ENCODE measurements around the gene ZNF609. TPM values are rescaled to one million over a fixed set of nuclear protein-coding genes. Genes with fewer than 3 reads are reported as not detected.

ZNF609 gene
- total RNA-seq, 2 donors from 2014 or later = 52.3 to 54.8 TPM

- Histone ChIP-seq H3K27me3 (ENCODE audit: control insufficient read depth, insufficient read depth, low read length, poor library complexity, severe bottlenecking) (no peaks in the 10 kb centered on the region), H3K4me3 (ENCODE audit: low read length) (no peak overlapping the region), H3K9me3 (ENCODE audit: control insufficient read depth, low read length) (no peaks in the 10 kb centered on the region), H3K4me1 (ENCODE audit: control insufficient read depth, insufficient read depth, low read length) (no peaks in the 10 kb centered on the region), H3K36me3 (ENCODE audit: control insufficient read depth, insufficient read depth, low read length) (peaks cover 93% of the 10 kb centered on the region), H3K27ac (ENCODE audit: low read depth, low read length) (no peak overlapping the region), H3K9ac (ENCODE audit: extremely low read depth, low read length, poor library complexity, severe bottlenecking) (no peak overlapping the region)
- Mint-ChIP-seq H3K4me3 (no peak overlapping the region), H3K4me1 (peaks cover 4% of the 10 kb centered on the region), H3K36me3 (ENCODE audit: low read depth) (peaks cover 81% of the 10 kb centered on the region), H3K27ac (peak overlapping the region; percentile 1), H3K27me3 (ENCODE audit: insufficient read depth) (no peaks in the 10 kb centered on the region), H3K9me3 (no peaks in the 10 kb centered on the region)
- no peak for TF ChIP-seq CTCF (conservative IDR thresholded peaks at IDR 0.05)
- WGBS, 2 experiments (ENCODE audit: insufficient coverage in 1 of 2, insufficient read length in 1 of 2) = 90 to 94% methylated on average over 11 to 14 of the region's 14 CpGs
- no peak for DNase-seq
Observed at GRCh38 chr15:64678126-64678819, 217.9 kb downstream of the ZNF609 start.

- 89 to 93% methylated on average over 2 of the region's 2 CpGs for WGBS, 2 experiments (ENCODE audit: insufficient coverage in 1 of 2, insufficient read length in 1 of 2)
- H3K27me3 Mint-ChIP-seq (ENCODE audit: insufficient read depth) = no peaks in the 10 kb centered on the region
- H3K9ac ChIP-seq (ENCODE audit: extremely low read depth, low read length, poor library complexity, severe bottlenecking) = no peak overlapping the region
- H3K4me1 ChIP-seq (ENCODE audit: control insufficient read depth, insufficient read depth, low read length) = no peaks in the 10 kb centered on the region
- H3K9me3 Mint-ChIP-seq = no peaks in the 10 kb centered on the region
- no peak overlapping the region for H3K4me3 ChIP-seq (ENCODE audit: low read length)
- H3K4me3 Mint-ChIP-seq = no peak overlapping the region
- DNase-seq = no peak
- H3K36me3 ChIP-seq (ENCODE audit: control insufficient read depth, insufficient read depth, low read length) = peaks cover 90% of the 10 kb centered on the region
- H3K4me1 Mint-ChIP-seq = peaks cover 4% of the 10 kb centered on the region
- H3K27ac Mint-ChIP-seq = peak overlapping the region; percentile 59
- H3K27ac ChIP-seq (ENCODE audit: low read depth, low read length) = no peak overlapping the region
- no peak for TF ChIP-seq CTCF (conservative IDR thresholded peaks at IDR 0.05)
- H3K9me3 ChIP-seq (ENCODE audit: control insufficient read depth, low read length) = no peaks in the 10 kb centered on the region
- peaks cover 79% of the 10 kb centered on the region for H3K36me3 Mint-ChIP-seq (ENCODE audit: low read depth)
- H3K27me3 ChIP-seq (ENCODE audit: control insufficient read depth, insufficient read depth, low read length, poor library complexity, severe bottlenecking) = no peaks in the 10 kb centered on the region
Observed at GRCh38 chr15:64680097-64680496, 219.7 kb downstream of the ZNF609 start.

- Mint-ChIP-seq H3K27me3 (ENCODE audit: insufficient read depth) (no peaks in the 10 kb centered on the region), H3K4me3 (no peak overlapping the region), H3K4me1 (peaks cover 13% of the 10 kb centered on the region), H3K36me3 (ENCODE audit: low read depth) (peaks cover 72% of the 10 kb centered on the region), H3K27ac (peak overlapping the region; percentile 52), H3K9me3 (no peaks in the 10 kb centered on the region)
- H3K4me3 ChIP-seq (ENCODE audit: low read length) = no peak overlapping the region
- TF ChIP-seq CTCF (conservative IDR thresholded peaks at IDR 0.05) = peak; percentile 94
- H3K4me1 ChIP-seq (ENCODE audit: control insufficient read depth, insufficient read depth, low read length) = no peaks in the 10 kb centered on the region
- no peaks in the 10 kb centered on the region for H3K27me3 ChIP-seq (ENCODE audit: control insufficient read depth, insufficient read depth, low read length, poor library complexity, severe bottlenecking)
- H3K27ac ChIP-seq (ENCODE audit: low read depth, low read length) = no peak overlapping the region
- no peaks in the 10 kb centered on the region for H3K9me3 ChIP-seq (ENCODE audit: control insufficient read depth, low read length)
- H3K9ac ChIP-seq (ENCODE audit: extremely low read depth, low read length, poor library complexity, severe bottlenecking) = no peak overlapping the region
- WGBS, 2 experiments (ENCODE audit: insufficient coverage in 1 of 2, insufficient read length in 1 of 2) = 77 to 78% methylated on average over 5 to 9 of the region's 9 CpGs
- peak; percentile 87 for DNase-seq
- H3K36me3 ChIP-seq (ENCODE audit: control insufficient read depth, insufficient read depth, low read length) = peaks cover 93% of the 10 kb centered on the region
Observed at GRCh38 chr15:64681424-64682024, 221.1 kb downstream of the ZNF609 start.
